Right atrium auricular region (tissue), 2 donors: Measurements from ENCODE around the gene GPATCH2L. TPM values are rescaled to one million over a fixed set of nuclear protein-coding genes. Genes with fewer than 3 reads are reported as not detected.

Source experiments
- DNase-seq: peaks from one replicate; pipeline ENCODE4 v3.0.0-alpha.2; 2019; ENCODE audit warnings: low spot score
- H3K27ac ChIP-seq, 2 donors: fragments of 200-600 bp; sonication (generic); 1 replicate in 1 of 2; 2 replicates in 1 of 2; pipeline ENCODE4 v1.5.1; 2016 to 2019
- H3K27me3 ChIP-seq, 2 donors: fragments of 200-600 bp; sonication (generic); one replicate each; pipeline versions ENCODE4 v1.5.1 to v1.6.0; 2017 to 2019
- H3K36me3 ChIP-seq: fragments of 200-600 bp; sonication (generic); one replicate; pipeline ENCODE4 v1.5.1; 2016
- H3K4me1 ChIP-seq, 2 donors: fragments of 200-600 bp; sonication (generic); one replicate each; pipeline versions ENCODE4 v1.5.1 to v1.6.0; 2017 to 2019
- H3K4me3 ChIP-seq, 2 donors: fragments of 200-600 bp; sonication (generic); 1 replicate in 1 of 2; 2 replicates in 1 of 2; pipeline ENCODE4 v1.5.1; 2017 to 2019; ENCODE audit warnings: mild to moderate bottlenecking in 1 of 2, moderate library complexity in 1 of 2
- H3K9me3 ChIP-seq, 2 donors: fragments of 200-600 bp; sonication (generic); one replicate each; pipeline ENCODE4 v1.5.1; 2019
- CTCF ChIP-seq, 2 donors: fragments of 200-600 bp; sonication (generic); IDR thresholded peaks; one replicate each; pipeline ENCODE4 v1.5.1; 2019; ENCODE audit warnings: antibody characterized with exemption in 2 of 2
- total RNA-seq, 2 donors: library from RNA; depleted of rRNA; stranded (reverse); fragments of >200 nt; gene quantifications; one replicate each; pipeline ENCODE4 v1.1.0, GENCODE V29; 2016

GPATCH2L gene
- total RNA-seq, 2 donors from 2014 or later, result 38.5 to 48.5 TPM

GRCh38 chr14:76123426-76124225 is 28.1 kb upstream of the GPATCH2L start:
- H3K4me1 ChIP-seq, result no peaks in the 10 kb centered on the region
- no peak for TF ChIP-seq CTCF (IDR thresholded peaks at IDR 0.05)
- no peak overlapping the region for H3K27ac ChIP-seq
- H3K4me3 ChIP-seq, result no peak overlapping the region
- no peaks in the 10 kb centered on the region for H3K9me3 ChIP-seq
- no peak for DNase-seq
- H3K36me3 ChIP-seq, result no peaks in the 10 kb centered on the region
- H3K27me3 ChIP-seq, result no peaks in the 10 kb centered on the region

- no peak for DNase-seq
- no peaks in the 10 kb centered on the region for H3K4me1 ChIP-seq
- H3K4me3 ChIP-seq, result no peak overlapping the region
- no peak overlapping the region for H3K27ac ChIP-seq
- no peaks in the 10 kb centered on the region for H3K9me3 ChIP-seq
- H3K27me3 ChIP-seq, result no peaks in the 10 kb centered on the region
- no peak for TF ChIP-seq CTCF (IDR thresholded peaks at IDR 0.05)
- H3K36me3 ChIP-seq, result no peaks in the 10 kb centered on the region
Measured at GRCh38 chr14:76125511-76125910, 26.2 kb upstream of the GPATCH2L start.

GRCh38 chr14:76126076-76126475 is 25.6 kb upstream of the GPATCH2L start:
- H3K27ac ChIP-seq, result no peak overlapping the region

GRCh38 chr14:76129851-76130576 is 21.7 kb upstream of the GPATCH2L start:
- Histone ChIP-seq H3K27me3 (no peaks in the 10 kb centered on the region), H3K27ac (no peak overlapping the region), H3K4me3 (no peak overlapping the region), H3K4me1 (no peaks in the 10 kb centered on the region), H3K9me3 (no peaks in the 10 kb centered on the region), H3K36me3 (no peaks in the 10 kb centered on the region)
- TF ChIP-seq CTCF (IDR thresholded peaks at IDR 0.05), result no peak
- DNase-seq, result no peak

More at GRCh38 chr14:76126076-76126475, 25.6 kb upstream of the GPATCH2L start:
- H3K9me3 ChIP-seq, result no peaks in the 10 kb centered on the region
- H3K36me3 ChIP-seq, result no peaks in the 10 kb centered on the region
- H3K4me3 ChIP-seq, result no peak overlapping the region
- H3K27me3 ChIP-seq, result no peaks in the 10 kb centered on the region
- TF ChIP-seq CTCF (IDR thresholded peaks at IDR 0.05), result no peak
- H3K4me1 ChIP-seq, result no peaks in the 10 kb centered on the region
- DNase-seq, result no peak

GRCh38 chr14:76131071-76131965 is 20.4 kb upstream of the GPATCH2L start:
- H3K9me3 ChIP-seq, result no peaks in the 10 kb centered on the region
- H3K4me1 ChIP-seq, result no peaks in the 10 kb centered on the region
- TF ChIP-seq CTCF (IDR thresholded peaks at IDR 0.05), result no peak
- no peaks in the 10 kb centered on the region for H3K36me3 ChIP-seq
- no peak for DNase-seq
- peaks cover 0 to 2% of the 10 kb centered on the region in 2 donors for H3K27me3 ChIP-seq
- no peak overlapping the region for H3K27ac ChIP-seq
- H3K4me3 ChIP-seq, result no peak overlapping the region
